ENCODE measurements around the gene NFX1. TPM values are rescaled to one million over a fixed set of nuclear protein-coding genes. Genes with fewer than 3 reads are reported as not detected.
"Not testable (repeated sequence)": the region's sequence is repeated elsewhere in the genome, so short reads cannot be mapped to it uniquely, and the experiment has no call there.

NFX1 gene
- total RNA-seq, 1 donor from 2014 or later = 33.2 TPM

DNA sequence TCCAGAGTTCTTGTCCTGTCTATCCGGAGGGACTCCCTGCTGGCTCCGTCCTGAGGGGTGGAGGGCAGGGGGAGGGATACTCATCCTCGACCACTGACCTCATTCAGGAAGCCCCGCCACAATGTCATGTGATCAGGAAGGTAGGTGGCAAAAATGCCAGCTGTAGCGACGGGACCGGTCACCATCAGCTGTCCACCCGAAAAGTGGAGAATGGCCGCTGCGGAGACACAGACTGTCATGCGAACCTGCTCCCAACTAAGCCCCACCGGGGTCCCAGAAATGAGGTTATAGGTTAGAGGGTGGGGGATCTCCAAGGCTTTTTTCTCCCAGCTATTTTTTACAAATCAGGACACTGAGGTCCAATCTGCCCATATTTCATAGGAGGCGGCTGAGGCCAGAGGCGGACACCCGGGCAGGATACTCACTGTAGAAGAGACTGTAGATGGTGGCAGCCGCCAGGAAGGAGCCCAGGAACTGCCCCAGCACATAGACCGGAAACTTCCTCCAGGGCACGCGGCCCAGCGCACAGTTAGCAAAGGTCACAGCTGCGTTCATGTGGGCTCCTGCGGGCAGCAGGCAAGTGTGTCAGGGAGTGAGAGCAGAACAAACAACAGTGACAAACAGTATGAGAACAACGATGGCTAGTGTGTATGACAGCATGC, 95.8 kb downstream of the NFX1 start:
- H3K9me3 Mint-ChIP-seq; DNase-seq (ENCODE audit: low read depth, low spot score): not testable (repeated sequence)

GRCh38 chr9:33386641-33386996, 96.3 kb downstream of the NFX1 start:
- H3K4me3 Mint-ChIP-seq; H3K27me3 Mint-ChIP-seq (ENCODE audit: low read depth); DNase-seq (ENCODE audit: low read depth, low spot score); H3K9me3 Mint-ChIP-seq; H3K36me3 Mint-ChIP-seq (ENCODE audit: low read depth): not testable (repeated sequence)
- peaks cover 36% of the 10 kb centered on the region for H3K4me1 Mint-ChIP-seq
- H3K27ac Mint-ChIP-seq (ENCODE audit: unreplicated experiment) = peak overlapping the region; percentile 27

More for the DNA sequence above, 95.8 kb downstream of the NFX1 start:
- peaks cover 31% of the 10 kb centered on the region for H3K4me1 Mint-ChIP-seq
- H3K36me3 Mint-ChIP-seq (ENCODE audit: low read depth); H3K27me3 Mint-ChIP-seq (ENCODE audit: low read depth); H3K4me3 Mint-ChIP-seq: not testable (repeated sequence)
- H3K27ac Mint-ChIP-seq (ENCODE audit: unreplicated experiment) = peak overlapping the region; percentile 27

DNA sequence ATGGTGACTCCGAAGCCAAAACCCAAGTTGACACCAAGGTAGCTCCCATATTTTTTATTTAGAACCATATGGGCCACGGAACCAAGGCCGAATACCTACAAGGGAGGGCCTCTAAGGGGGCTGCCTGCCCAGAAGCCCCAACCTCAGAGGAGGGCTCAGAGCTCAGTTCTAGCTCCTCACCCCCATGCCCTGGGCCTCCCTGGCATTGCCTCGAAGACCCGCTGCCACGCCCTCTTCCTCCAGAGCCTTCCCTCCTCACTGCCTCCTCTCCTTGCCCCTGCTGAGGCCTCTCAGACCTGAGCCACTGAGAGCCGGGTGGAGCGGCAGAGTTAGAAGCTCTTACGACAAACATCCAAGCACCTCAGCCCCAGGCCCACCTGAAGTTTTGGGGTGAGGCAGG, 96.7 kb downstream of the NFX1 start:
- not testable (repeated sequence) for DNase-seq (ENCODE audit: low read depth, low spot score); H3K27me3 Mint-ChIP-seq (ENCODE audit: low read depth); H3K36me3 Mint-ChIP-seq (ENCODE audit: low read depth); H3K27ac Mint-ChIP-seq (ENCODE audit: unreplicated experiment); H3K4me3 Mint-ChIP-seq; H3K9me3 Mint-ChIP-seq
- peaks cover 38% of the 10 kb centered on the region for H3K4me1 Mint-ChIP-seq

DNA sequence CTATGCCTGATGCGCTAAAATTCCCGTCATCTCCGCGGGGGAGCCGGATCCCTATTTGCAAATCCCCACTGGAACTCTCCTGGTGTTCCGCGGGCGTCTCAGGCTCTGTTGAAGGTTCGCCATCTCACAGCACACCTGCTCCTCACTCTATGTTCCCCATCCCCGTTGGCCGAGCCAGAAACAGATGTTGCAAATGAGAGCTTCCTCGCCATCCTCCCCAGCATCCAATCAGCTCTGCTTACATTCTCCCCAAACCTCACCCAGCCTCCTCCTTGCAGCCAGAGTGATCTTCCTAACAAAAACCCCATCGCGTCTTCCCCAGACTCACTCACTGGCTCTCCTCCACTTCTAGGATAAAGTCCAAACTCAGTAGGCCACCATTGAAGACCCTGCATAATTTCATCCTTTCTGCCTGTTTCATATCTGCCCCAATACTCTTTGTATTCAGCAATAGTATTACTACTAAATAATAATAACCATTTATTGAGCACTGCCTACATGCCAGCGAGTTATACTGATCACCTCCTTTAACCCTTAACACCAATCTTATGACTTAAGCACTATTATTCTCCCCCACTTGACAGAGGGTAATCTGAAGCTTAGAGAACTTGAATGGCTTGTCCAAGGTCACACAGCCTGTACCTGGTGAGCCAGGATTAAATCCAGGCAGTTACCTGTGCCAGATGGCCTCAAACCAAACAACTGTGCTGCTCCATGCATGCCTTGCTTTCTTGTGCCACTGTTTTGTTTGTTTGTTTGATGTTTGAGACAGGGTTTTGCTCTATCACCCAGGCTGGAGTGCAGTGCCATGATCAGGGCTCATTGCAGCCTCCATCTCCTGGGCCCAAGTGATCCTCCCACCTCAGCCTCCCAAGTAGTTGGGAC, 98.0 kb downstream of the NFX1 start:
- DNase-seq (ENCODE audit: low read depth, low spot score) = no peak
- Mint-ChIP-seq H3K9me3 (no peaks in the 10 kb centered on the region), H3K27ac (ENCODE audit: unreplicated experiment) (peak overlapping the region; percentile 86), H3K4me3 (no peak overlapping the region), H3K27me3 (ENCODE audit: low read depth) (no peaks in the 10 kb centered on the region), H3K36me3 (ENCODE audit: low read depth) (no peaks in the 10 kb centered on the region), H3K4me1 (peaks cover 38% of the 10 kb centered on the region)
- TF ChIP-seq, protein P1, sequence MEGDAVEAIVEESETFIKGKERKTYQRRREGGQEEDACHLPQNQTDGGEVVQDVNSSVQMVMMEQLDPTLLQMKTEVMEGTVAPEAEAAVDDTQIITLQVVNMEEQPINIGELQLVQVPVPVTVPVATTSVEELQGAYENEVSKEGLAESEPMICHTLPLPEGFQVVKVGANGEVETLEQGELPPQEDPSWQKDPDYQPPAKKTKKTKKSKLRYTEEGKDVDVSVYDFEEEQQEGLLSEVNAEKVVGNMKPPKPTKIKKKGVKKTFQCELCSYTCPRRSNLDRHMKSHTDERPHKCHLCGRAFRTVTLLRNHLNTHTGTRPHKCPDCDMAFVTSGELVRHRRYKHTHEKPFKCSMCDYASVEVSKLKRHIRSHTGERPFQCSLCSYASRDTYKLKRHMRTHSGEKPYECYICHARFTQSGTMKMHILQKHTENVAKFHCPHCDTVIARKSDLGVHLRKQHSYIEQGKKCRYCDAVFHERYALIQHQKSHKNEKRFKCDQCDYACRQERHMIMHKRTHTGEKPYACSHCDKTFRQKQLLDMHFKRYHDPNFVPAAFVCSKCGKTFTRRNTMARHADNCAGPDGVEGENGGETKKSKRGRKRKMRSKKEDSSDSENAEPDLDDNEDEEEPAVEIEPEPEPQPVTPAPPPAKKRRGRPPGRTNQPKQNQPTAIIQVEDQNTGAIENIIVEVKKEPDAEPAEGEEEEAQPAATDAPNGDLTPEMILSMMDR (conservative IDR thresholded peaks at IDR 0.05) = no peak

- H3K4me1 Mint-ChIP-seq = peaks cover 38% of the 10 kb centered on the region
- not testable (repeated sequence) for H3K9me3 Mint-ChIP-seq; H3K27me3 Mint-ChIP-seq (ENCODE audit: low read depth); H3K36me3 Mint-ChIP-seq (ENCODE audit: low read depth)
- peak; percentile 49 for DNase-seq (ENCODE audit: low read depth, low spot score)
- H3K27ac Mint-ChIP-seq (ENCODE audit: unreplicated experiment) = peak overlapping the region; percentile 94
- peak overlapping the region; percentile 41 for H3K4me3 Mint-ChIP-seq
Observed at GRCh38 chr9:33391111-33391771, 100.9 kb downstream of the NFX1 start.

DNA sequence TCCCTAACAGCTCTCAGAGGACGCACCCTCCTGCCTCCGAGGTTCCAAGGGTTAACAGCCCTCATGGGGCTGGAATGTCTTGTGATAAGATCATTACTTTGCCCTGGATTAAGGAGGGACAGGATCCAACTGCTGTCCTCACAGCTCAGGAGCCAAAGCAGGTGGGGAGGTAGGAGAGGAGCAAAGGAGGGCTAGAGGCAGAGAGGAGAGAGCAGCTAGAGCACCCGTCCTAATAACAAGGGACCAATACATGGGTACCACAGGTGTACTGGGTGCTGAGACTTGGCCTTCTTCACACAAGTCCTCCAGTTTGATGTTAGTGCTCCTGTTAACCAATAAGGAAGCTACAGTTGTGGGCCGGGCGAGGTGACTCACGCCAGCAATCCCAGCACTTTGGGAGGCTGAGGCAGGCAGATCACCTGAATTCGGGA, 102.3 kb downstream of the NFX1 start:
- peaks cover 35% of the 10 kb centered on the region for H3K4me1 Mint-ChIP-seq
- DNase-seq (ENCODE audit: low read depth, low spot score); H3K27me3 Mint-ChIP-seq (ENCODE audit: low read depth); H3K36me3 Mint-ChIP-seq (ENCODE audit: low read depth); H3K4me3 Mint-ChIP-seq; H3K9me3 Mint-ChIP-seq; H3K27ac Mint-ChIP-seq (ENCODE audit: unreplicated experiment): not testable (repeated sequence)

DNA sequence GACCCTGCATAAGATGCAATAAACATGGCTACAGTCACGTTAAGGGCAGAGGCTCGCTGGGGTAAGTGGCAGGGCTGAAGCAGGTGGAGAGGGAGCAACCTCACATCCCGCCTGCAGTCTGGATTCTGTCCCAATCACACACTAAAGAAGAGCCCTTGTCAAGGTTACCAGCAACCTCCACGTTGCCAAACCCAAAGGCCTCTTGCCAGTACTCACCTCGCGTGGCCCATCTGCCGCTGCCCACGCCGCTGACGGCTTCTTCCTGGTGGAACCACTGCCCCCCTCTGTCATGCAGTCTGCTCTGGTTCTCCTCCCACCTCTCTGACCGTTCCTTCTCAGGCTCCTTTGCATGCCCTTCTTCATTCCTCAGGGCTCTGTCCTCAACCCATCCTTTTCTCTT, 103.3 kb downstream of the NFX1 start:
- Mint-ChIP-seq H3K27me3 (ENCODE audit: low read depth) (no peaks in the 10 kb centered on the region), H3K9me3 (no peaks in the 10 kb centered on the region), H3K4me1 (peaks cover 26% of the 10 kb centered on the region), H3K27ac (ENCODE audit: unreplicated experiment) (peak overlapping the region; percentile 28), H3K4me3 (no peak overlapping the region), H3K36me3 (ENCODE audit: low read depth) (no peaks in the 10 kb centered on the region)
- TF ChIP-seq, protein P1 (conservative IDR thresholded peaks at IDR 0.05) = no peak
- no peak for DNase-seq (ENCODE audit: low read depth, low spot score)

GRCh38 chr9:33393986-33394385, 103.7 kb downstream of the NFX1 start:
- H3K27me3 Mint-ChIP-seq (ENCODE audit: low read depth); DNase-seq (ENCODE audit: low read depth, low spot score); H3K27ac Mint-ChIP-seq (ENCODE audit: unreplicated experiment); H3K9me3 Mint-ChIP-seq; H3K4me3 Mint-ChIP-seq; H3K36me3 Mint-ChIP-seq (ENCODE audit: low read depth): not testable (repeated sequence)
- H3K4me1 Mint-ChIP-seq = peaks cover 26% of the 10 kb centered on the region

GRCh38 chr9:33395159-33395879, 105.0 kb downstream of the NFX1 start:
- H3K27ac Mint-ChIP-seq (ENCODE audit: unreplicated experiment); H3K4me3 Mint-ChIP-seq; H3K9me3 Mint-ChIP-seq; H3K27me3 Mint-ChIP-seq (ENCODE audit: low read depth); DNase-seq (ENCODE audit: low read depth, low spot score); H3K36me3 Mint-ChIP-seq (ENCODE audit: low read depth): not testable (repeated sequence)
- peaks cover 19% of the 10 kb centered on the region for H3K4me1 Mint-ChIP-seq

DNA sequence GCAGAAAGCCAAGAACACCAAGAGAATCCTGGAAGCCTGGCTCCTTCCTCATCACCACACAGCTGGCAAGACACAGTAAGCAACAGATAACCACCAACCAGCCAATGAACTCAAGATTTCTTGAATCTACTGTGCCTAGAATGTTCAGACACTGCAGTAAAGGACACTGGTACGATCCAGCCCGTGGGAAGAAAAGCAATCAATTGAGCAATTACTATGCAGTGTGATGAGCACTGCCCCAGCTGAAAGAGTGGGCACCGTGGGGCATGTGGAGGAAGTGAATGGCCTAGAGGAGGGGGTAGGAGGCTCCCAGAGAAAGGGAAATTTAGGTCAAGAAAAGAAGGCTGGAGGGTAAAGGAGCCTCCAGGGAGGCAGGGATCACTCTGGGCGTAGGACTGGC, 107.5 kb downstream of the NFX1 start:
- not testable (repeated sequence) for H3K36me3 Mint-ChIP-seq (ENCODE audit: low read depth); H3K4me3 Mint-ChIP-seq; H3K27me3 Mint-ChIP-seq (ENCODE audit: low read depth); H3K27ac Mint-ChIP-seq (ENCODE audit: unreplicated experiment); DNase-seq (ENCODE audit: low read depth, low spot score); H3K9me3 Mint-ChIP-seq
- peaks cover 19% of the 10 kb centered on the region for H3K4me1 Mint-ChIP-seq

GRCh38 chr9:33399047-33399446, 108.7 kb downstream of the NFX1 start:
- Mint-ChIP-seq H3K4me1 (peaks cover 21% of the 10 kb centered on the region), H3K27ac (ENCODE audit: unreplicated experiment) (peak overlapping the region; percentile 29)
- H3K9me3 Mint-ChIP-seq; H3K27me3 Mint-ChIP-seq (ENCODE audit: low read depth); H3K4me3 Mint-ChIP-seq; H3K36me3 Mint-ChIP-seq (ENCODE audit: low read depth); DNase-seq (ENCODE audit: low read depth, low spot score): not testable (repeated sequence)
